OCI-LY7 (cell line): Measurements from ENCODE around the gene C16orf82. TPM values are rescaled to one million over a fixed set of nuclear protein-coding genes. Genes with fewer than 3 reads are reported as not detected.

Experiments
- BruUV-seq: library from RNA; stranded (reverse); fragments of 400-500 nt; replicated peaks from 2 replicates; lab custom pipeline; 2021; lab: Mats Ljungman, UMichigan
- CTCF ChIA-PET: fragments of 300-600 bp; sonication (Branson Sonifier 250); formaldehyde crosslinking; loops from one replicate; lab custom pipeline; 2022; ENCODE audit warnings: antibody characterized with exemption; ENCODE audit not compliant: unreplicated experiment; lab: Charles Lee
- POLR2A ChIA-PET: fragments of 300-600 bp; sonication (Branson Sonifier 250); formaldehyde crosslinking; loops from one replicate; lab custom pipeline; 2022; ENCODE audit warnings: antibody characterized with exemption; lab: Charles Lee
- DNase-seq: peaks from one replicate; pipeline ENCODE4 v3.0.0-alpha.2; 2015; ENCODE audit warnings: low spot score
- H2AFZ ChIP-seq: fragments of 200-600 bp; sonication (generic), shearing (Covaris generic); 2 replicates; pipeline ENCODE4 v1.6.1; 2014; ENCODE audit warnings: mild to moderate bottlenecking, antibody characterized with exemption, low read length, moderate library complexity
- H3K27ac ChIP-seq: fragments of 200-600 bp; sonication (generic); 2 replicates; pipeline ENCODE4 v1.5.1; 2014; ENCODE audit warnings: mixed run types, low read depth, mild to moderate bottlenecking, moderate library complexity, low read length, inconsistent platforms; ENCODE audit not compliant: poor library complexity, severe bottlenecking
- H3K36me3 ChIP-seq: fragments of 200-600 bp; sonication (generic); 2 replicates; pipeline ENCODE4 v1.6.1; 2014; ENCODE audit warnings: mild to moderate bottlenecking, antibody characterized with exemption, low read length, moderate library complexity, mixed read lengths; ENCODE audit not compliant: insufficient read depth
- H3K4me1 ChIP-seq: fragments of 200-600 bp; sonication (generic); 2 replicates; pipeline ENCODE4 v1.5.1; 2014; ENCODE audit warnings: mild to moderate bottlenecking, low read length; ENCODE audit not compliant: insufficient read depth, poor library complexity, severe bottlenecking
- H3K4me2 ChIP-seq: fragments of 200-600 bp; sonication (generic); 2 replicates; pipeline ENCODE4 v1.6.1; 2014; ENCODE audit warnings: mild to moderate bottlenecking, low read length
- H3K4me3 ChIP-seq: fragments of 200-600 bp; sonication (generic); 2 replicates; pipeline ENCODE4 v1.5.1; 2014; ENCODE audit warnings: mild to moderate bottlenecking, low read depth, low read length; ENCODE audit not compliant: poor library complexity, severe bottlenecking
- H3K79me2 ChIP-seq: fragments of 200-600 bp; sonication (generic); 2 replicates; pipeline ENCODE4 v1.6.1; 2016; ENCODE audit warnings: low read depth, mild to moderate bottlenecking, low read length, moderate library complexity, mixed read lengths; ENCODE audit not compliant: insufficient read depth
- H3K9me2 ChIP-seq: fragments of 200-600 bp; sonication (generic); 2 replicates; pipeline ENCODE4 v1.6.1; 2016; ENCODE audit warnings: mild to moderate bottlenecking, low read length, mixed read lengths; ENCODE audit not compliant: insufficient read depth
- H3K9me3 ChIP-seq: fragments of 200-600 bp; sonication (generic); 2 replicates; pipeline ENCODE4 v1.6.1; 2014; ENCODE audit warnings: mild to moderate bottlenecking, mixed run types, low read length, mixed read lengths
- H4K20me1 ChIP-seq: fragments of 200-600 bp; sonication (generic); 2 replicates; pipeline ENCODE4 v1.6.1; 2014; ENCODE audit warnings: mild to moderate bottlenecking, antibody characterized with exemption, low read length, moderate library complexity, mixed read lengths; ENCODE audit not compliant: insufficient read depth
- CTCF ChIP-seq: fragments of 200-600 bp; sonication (generic); conservative IDR thresholded peaks from 2 replicates; pipeline ENCODE4 v1.5.1; 2014; ENCODE audit warnings: mild to moderate bottlenecking, antibody characterized with exemption, low read length, moderate library complexity, mixed read lengths
- EZH2phosphoT487 ChIP-seq: fragments of 200-600 bp; sonication (generic); IDR thresholded peaks from 2 replicates; pipeline ENCODE4 v1.6.1; 2018; ENCODE audit warnings: low read depth, borderline replicate concordance, mild to moderate bottlenecking, mixed run types, antibody characterized with exemption, low read length, moderate library complexity, mixed read lengths
- intact Hi-C: fragments of 100-400 bp; cut with micrococcal nuclease; formaldehyde crosslinking; loops from one replicate; pipeline ENCODE4 v1.10.0; 2022; ENCODE audit not compliant: unreplicated experiment
- total RNA-seq, 2 experiments: library from RNA; depleted of rRNA in 1 of 2; stranded (reverse); fragments of >200 nt in 1 of 2; shearing (Covaris generic) in 1 of 2; gene quantifications; 2 replicates each; pipeline ENCODE4 v1.2.3, GENCODE V29; 2014 to 2022

The C16orf82 gene
- total RNA-seq, 2 experiments from 2014 or later: not detected

GRCh38 chr16:27106305-27106704, 39.6 kb downstream of the C16orf82 start:
- no TSS peak for BruUV-seq
- Histone ChIP-seq H3K9me2 (no peaks in the 10 kb centered on the region), H3K4me3 (no peak overlapping the region), H4K20me1 (no peaks in the 10 kb centered on the region), H3K4me1 (peaks cover 6% of the 10 kb centered on the region), H3K27ac (no peak overlapping the region), H3K79me2 (no peaks in the 10 kb centered on the region), H3K9me3 (no peaks in the 10 kb centered on the region), H2AFZ (no peak overlapping the region), H3K36me3 (no peaks in the 10 kb centered on the region), H3K4me2 (no peak overlapping the region)
- intact Hi-C loops: no loop called here
- TF ChIP-seq EZH2phosphoT487 (no peak), CTCF (no peak)
- CTCF ChIA-PET: no interaction called here
- DNase-seq: no peak
- POLR2A ChIA-PET: interaction anchor here (0.7 kb wide), 1 partner anchor 21 kb away, joined by 3 read pairs; no protein-coding TSS in a partner anchor

GRCh38 chr16:27107185-27107592, 40.5 kb downstream of the C16orf82 start:
- Histone ChIP-seq H4K20me1 (no peaks in the 10 kb centered on the region), H3K4me3 (no peak overlapping the region), H3K36me3 (no peaks in the 10 kb centered on the region), H3K9me2 (no peaks in the 10 kb centered on the region), H3K27ac (no peak overlapping the region), H3K4me2 (no peak overlapping the region), H3K9me3 (no peaks in the 10 kb centered on the region), H3K4me1 (peaks cover 13% of the 10 kb centered on the region), H2AFZ (peak overlapping the region; percentile 20; the same call in 1 of the 2 replicates), H3K79me2 (no peaks in the 10 kb centered on the region)
- no peak for DNase-seq
- intact Hi-C loops: no loop called here
- TF ChIP-seq EZH2phosphoT487 (no peak), CTCF (no peak)
- BruUV-seq: no TSS peak
- ChIA-PET CTCF (no interaction called here), POLR2A (no interaction called here)

GRCh38 chr16:27108051-27108770, 41.5 kb downstream of the C16orf82 start:
- intact Hi-C loops: no loop called here
- H4K20me1 ChIP-seq: no peaks in the 10 kb centered on the region
- DNase-seq: no peak
- ChIA-PET CTCF (no interaction called here), POLR2A (no interaction called here)
- no peaks in the 10 kb centered on the region for H3K79me2 ChIP-seq
- no peak overlapping the region for H3K4me2 ChIP-seq
- no peak overlapping the region for H3K4me3 ChIP-seq
- peaks cover 21% of the 10 kb centered on the region for H3K4me1 ChIP-seq
- BruUV-seq: no TSS peak
- H2AFZ ChIP-seq: no peak overlapping the region
- H3K9me2 ChIP-seq: no peaks in the 10 kb centered on the region
- no peak for TF ChIP-seq CTCF
- no peak for TF ChIP-seq EZH2phosphoT487
- no peak overlapping the region for H3K27ac ChIP-seq
- H3K36me3 ChIP-seq: no peaks in the 10 kb centered on the region
- no peaks in the 10 kb centered on the region for H3K9me3 ChIP-seq
